Measurements from ENCODE around the gene TEKTIP1. TPM values are rescaled to one million over a fixed set of nuclear protein-coding genes. Genes with fewer than 3 reads are reported as not detected.

TEKTIP1 gene
- total RNA-seq, 2 donors from 2014 or later, result 0.41 to 5.3 TPM

- Histone ChIP-seq H3K4me1 (replicated peaks) (no peaks in the 10 kb centered on the region), H3K27me3 (replicated peaks; ENCODE audit: insufficient read depth) (no peaks in the 10 kb centered on the region), H3K27ac (peak overlapping the region in 1 of 2 donors; percentile 10), H3K36me3 (peaks cover 0 to 8% of the 10 kb centered on the region in 2 donors), H3K4me3 (no peak overlapping the region), H3K9me3 (no peaks in the 10 kb centered on the region)
- intact Hi-C loops (cut with DNase I), result no loop called here
- TF ChIP-seq POLR2A (IDR thresholded peaks at IDR 0.05) (no peak), POLR2AphosphoS5 (IDR thresholded peaks at IDR 0.05) (no peak), CTCF (IDR thresholded peaks at IDR 0.05) (no peak)
- DNase-seq (ENCODE audit: low spot score), result no peak
- 85% methylated on average over 22 of the region's 22 CpGs for WGBS
Measured at GRCh38 chr19:3537438-3538240, 1.3 kb upstream of the TEKTIP1 start.

- no peak for DNase-seq (ENCODE audit: low spot score)
- intact Hi-C loops (cut with DNase I), result no loop called here
- TF ChIP-seq POLR2AphosphoS5 (IDR thresholded peaks at IDR 0.05) (no peak), POLR2A (IDR thresholded peaks at IDR 0.05) (no peak), CTCF (IDR thresholded peaks at IDR 0.05) (no peak)
- 78% methylated on average over 25 of the region's 25 CpGs for WGBS
- Histone ChIP-seq H3K4me1 (replicated peaks) (no peaks in the 10 kb centered on the region), H3K4me3 (no peak overlapping the region), H3K27ac (no peak overlapping the region), H3K9me3 (no peaks in the 10 kb centered on the region), H3K27me3 (replicated peaks; ENCODE audit: insufficient read depth) (no peaks in the 10 kb centered on the region), H3K36me3 (peaks cover 0 to 4% of the 10 kb centered on the region in 2 donors)
Measured at GRCh38 chr19:3538258-3538929, 580 bp upstream of the TEKTIP1 start.

GRCh38 chr19:3539756-3540118, 763 bp downstream of the TEKTIP1 start:
- intact Hi-C loops (cut with DNase I), result no loop called here
- no peaks in the 10 kb centered on the region for H3K27me3 ChIP-seq (replicated peaks; ENCODE audit: insufficient read depth)
- no peak overlapping the region for H3K4me3 ChIP-seq
- no peaks in the 10 kb centered on the region for H3K4me1 ChIP-seq (replicated peaks)
- H3K27ac ChIP-seq, result no peak overlapping the region
- 100% methylated on average over 1 of the region's 1 CpG for whole genome bisulfite sequencing
- no peaks in the 10 kb centered on the region for H3K9me3 ChIP-seq
- H3K36me3 ChIP-seq, result no peaks in the 10 kb centered on the region
- TF ChIP-seq POLR2AphosphoS5 (IDR thresholded peaks at IDR 0.05) (no peak), CTCF (IDR thresholded peaks at IDR 0.05) (no peak), POLR2A (IDR thresholded peaks at IDR 0.05) (no peak)
- DNase-seq (ENCODE audit: low spot score), result no peak

- Histone ChIP-seq H3K4me3 (no peak overlapping the region), H3K9me3 (no peaks in the 10 kb centered on the region), H3K27me3 (replicated peaks; ENCODE audit: insufficient read depth) (no peaks in the 10 kb centered on the region), H3K36me3 (no peaks in the 10 kb centered on the region), H3K27ac (no peak overlapping the region), H3K4me1 (replicated peaks) (no peaks in the 10 kb centered on the region)
- 79% methylated on average over 47 of the region's 47 CpGs for WGBS
- intact Hi-C loops (cut with DNase I), result no loop called here
- DNase-seq (ENCODE audit: low spot score), result no peak
- TF ChIP-seq POLR2A (IDR thresholded peaks at IDR 0.05) (no peak), CTCF (IDR thresholded peaks at IDR 0.05) (no peak), POLR2AphosphoS5 (IDR thresholded peaks at IDR 0.05) (no peak)
Measured at GRCh38 chr19:3543150-3544057, 4.4 kb downstream of the TEKTIP1 start.
